Panc1 (cell line): ENCODE measurements around the gene CMTM6. TPM values are rescaled to one million over a fixed set of nuclear protein-coding genes. Genes with fewer than 3 reads are reported as not detected.

Experiments
- ATAC-seq: fragments of 200-7000 bp; cut with Tn5 transposase; 2 replicates; pipeline ENCODE4 v1.9.1; 2020; ENCODE audit warnings: mild to moderate bottlenecking, moderate library complexity
- BruUV-seq: library from RNA; stranded (reverse); fragments of 400-500 nt; replicated peaks from 2 replicates; lab custom pipeline; 2021; lab: Mats Ljungman, UMichigan
- CTCF ChIA-PET: fragments of 300-600 bp; sonication (Branson Sonifier 250); formaldehyde crosslinking; loops from one replicate; lab custom pipeline; 2022; ENCODE audit warnings: antibody characterized with exemption; lab: Charles Lee
- POLR2A ChIA-PET: fragments of 300-600 bp; sonication (Branson Sonifier 250); formaldehyde crosslinking; loops from one replicate; lab custom pipeline; 2022; ENCODE audit warnings: antibody characterized with exemption; lab: Charles Lee
- DNase-seq: peaks from one replicate; pipeline ENCODE4 v3.0.0-alpha.2; 2010; ENCODE audit warnings: low read depth, low spot score
- H3K27ac ChIP-seq: 2 replicates; pipeline ENCODE4 v1.5.1; 2011; ENCODE audit warnings: mild to moderate bottlenecking, low read length, inconsistent platforms
- H3K27me3 ChIP-seq: fragments of 200-500 bp; sonication (Bioruptor generic); 2 replicates; pipeline ENCODE4 v1.6.0; 2014; ENCODE audit warnings: low read length, inconsistent platforms; ENCODE audit not compliant: control insufficient read depth, insufficient read depth
- H3K36me3 ChIP-seq: fragments of 200-500 bp; sonication (Bioruptor generic); 2 replicates; pipeline ENCODE4 v1.5.1; 2014; ENCODE audit warnings: inconsistent platforms, mild to moderate bottlenecking, low read length, moderate library complexity; ENCODE audit not compliant: control insufficient read depth, insufficient read depth
- H3K4me1 ChIP-seq: 2 replicates; pipeline ENCODE4 v1.5.1; 2011; ENCODE audit warnings: inconsistent platforms, mild to moderate bottlenecking, low read length, moderate library complexity; ENCODE audit not compliant: control insufficient read depth, insufficient read depth
- H3K4me3 ChIP-seq, 2 experiments: 2 replicates each; pipeline ENCODE4 v1.5.1; 2011 to 2012; ENCODE audit warnings: low read depth in 2 of 2, low read length in 2 of 2, mild to moderate bottlenecking in 2 of 2, inconsistent platforms in 1 of 2, moderate library complexity in 1 of 2
- H3K9me3 ChIP-seq: fragments of 200-500 bp; sonication (Bioruptor generic); 2 replicates; pipeline ENCODE4 v1.5.1; 2014; ENCODE audit warnings: low read depth, mild to moderate bottlenecking, inconsistent platforms, low read length, moderate library complexity; ENCODE audit not compliant: control insufficient read depth, insufficient read depth
- POLR2AphosphoS5 ChIP-seq: IDR thresholded peaks from 2 replicates; pipeline ENCODE4 v1.6.1; 2012; ENCODE audit warnings: mild to moderate bottlenecking, low read depth, low read length, moderate library complexity
- SIN3A ChIP-seq: IDR thresholded peaks from 2 replicates; pipeline ENCODE4 v1.6.1; 2012; ENCODE audit warnings: low read depth, mild to moderate bottlenecking, low read length, moderate library complexity, borderline replicate concordance; ENCODE audit not compliant: insufficient read depth
- TCF7L2 ChIP-seq: IDR thresholded peaks from 2 replicates; pipeline ENCODE4 v1.6.1; 2011; ENCODE audit warnings: mild to moderate bottlenecking, low read depth, low read length, inconsistent platforms
- in situ Hi-C: cut with HindIII; loops from 2 replicates; pipeline ENCODE4 v1.10.0; 2016; ENCODE audit warnings: low sequenced_read_pairs, low pct_unique_long_range_greater_than_20kb
- intact Hi-C: fragments of 100-400 bp; cut with micrococcal nuclease; formaldehyde crosslinking; loops from one replicate; pipeline ENCODE4 v1.10.0; 2022; ENCODE audit not compliant: unreplicated experiment
- total RNA-seq: library from RNA; stranded (reverse); gene quantifications from one replicate; pipeline ENCODE4 v1.2.1, GENCODE V29; 2021; ENCODE audit not compliant: unreplicated experiment
- TF ChIP-seq, protein P1 (sequence below): fragments of 450-650 bp; IDR thresholded peaks from 2 replicates; pipeline ENCODE4 v1.5.1; 2017; ENCODE audit warnings: mild to moderate bottlenecking
- TF ChIP-seq, protein P2 (sequence below), 2 experiments: IDR thresholded peaks; 2 replicates each; pipeline ENCODE4 v1.6.1; 2011 to 2012; ENCODE audit warnings: low read depth in 2 of 2, control low read depth in 1 of 2, low read length in 1 of 2, mild to moderate bottlenecking in 1 of 2, moderate library complexity in 1 of 2; ENCODE audit not compliant: insufficient read depth in 1 of 2

The CMTM6 gene
- total RNA-seq, 1 experiment from 2014 or later, result 56.4 TPM

DNA sequence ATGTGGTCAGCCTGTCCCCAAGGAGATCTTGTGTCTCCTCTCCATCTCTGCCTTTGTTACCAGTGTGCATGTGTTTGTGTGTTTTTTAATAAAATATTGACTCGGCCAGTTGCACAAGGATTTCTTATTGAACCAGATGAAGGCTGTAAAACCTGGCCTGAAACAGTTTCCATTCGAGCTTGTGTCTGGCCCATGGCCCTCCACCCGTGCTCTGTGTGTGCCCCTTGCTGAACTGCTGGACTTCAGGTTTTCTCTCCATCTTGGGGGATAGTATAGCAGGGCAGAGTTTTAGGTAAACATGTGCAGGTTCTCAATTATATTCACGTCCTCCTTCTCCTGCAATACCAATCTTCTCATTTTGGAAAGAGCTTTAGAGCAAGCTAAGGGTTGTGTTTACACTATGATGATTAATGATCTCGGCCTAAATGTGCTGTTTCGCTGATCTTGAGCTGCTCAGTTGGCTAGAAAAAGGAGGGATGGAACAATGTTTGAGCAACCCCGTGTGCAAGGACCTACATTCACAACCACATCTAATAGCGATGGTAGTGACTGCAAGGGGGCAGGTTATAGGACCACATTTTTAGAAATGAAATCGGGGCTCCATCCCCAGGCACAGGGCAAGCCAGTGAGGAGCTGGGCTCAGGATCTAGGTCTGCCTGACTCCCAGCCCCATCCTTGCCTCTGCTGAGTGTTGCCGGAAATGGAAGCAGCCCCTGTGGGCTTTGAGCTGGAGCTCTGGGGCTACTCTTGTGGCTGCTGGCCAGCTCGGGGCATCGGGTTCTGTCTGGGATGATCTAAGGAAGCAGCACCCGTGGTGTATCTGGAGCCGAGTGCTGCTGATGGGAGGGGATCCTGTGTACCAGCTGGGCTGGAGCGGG lies 47.7 kb downstream of the CMTM6 start:
- intact Hi-C loops, result no loop called here
- DNase-seq (no peak), ATAC-seq (no peak)
- Histone ChIP-seq H3K9me3 (no peaks in the 10 kb centered on the region), H3K27ac (no peak overlapping the region), H3K27me3 (no peaks in the 10 kb centered on the region), H3K36me3 (no peaks in the 10 kb centered on the region; the same call in 1 of the 2 replicates), H3K4me1 (0 out of 2 replicates have a peak, but pooled peaks cover 1% of the 10 kb centered on the region), H3K4me3 (no peak overlapping the region)
- BruUV-seq, result no TSS peak
- ChIA-PET POLR2A (no interaction called here), CTCF (no interaction called here)
- TF ChIP-seq, protein P1, sequence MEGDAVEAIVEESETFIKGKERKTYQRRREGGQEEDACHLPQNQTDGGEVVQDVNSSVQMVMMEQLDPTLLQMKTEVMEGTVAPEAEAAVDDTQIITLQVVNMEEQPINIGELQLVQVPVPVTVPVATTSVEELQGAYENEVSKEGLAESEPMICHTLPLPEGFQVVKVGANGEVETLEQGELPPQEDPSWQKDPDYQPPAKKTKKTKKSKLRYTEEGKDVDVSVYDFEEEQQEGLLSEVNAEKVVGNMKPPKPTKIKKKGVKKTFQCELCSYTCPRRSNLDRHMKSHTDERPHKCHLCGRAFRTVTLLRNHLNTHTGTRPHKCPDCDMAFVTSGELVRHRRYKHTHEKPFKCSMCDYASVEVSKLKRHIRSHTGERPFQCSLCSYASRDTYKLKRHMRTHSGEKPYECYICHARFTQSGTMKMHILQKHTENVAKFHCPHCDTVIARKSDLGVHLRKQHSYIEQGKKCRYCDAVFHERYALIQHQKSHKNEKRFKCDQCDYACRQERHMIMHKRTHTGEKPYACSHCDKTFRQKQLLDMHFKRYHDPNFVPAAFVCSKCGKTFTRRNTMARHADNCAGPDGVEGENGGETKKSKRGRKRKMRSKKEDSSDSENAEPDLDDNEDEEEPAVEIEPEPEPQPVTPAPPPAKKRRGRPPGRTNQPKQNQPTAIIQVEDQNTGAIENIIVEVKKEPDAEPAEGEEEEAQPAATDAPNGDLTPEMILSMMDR, result no peak
- TF ChIP-seq, protein P2, sequence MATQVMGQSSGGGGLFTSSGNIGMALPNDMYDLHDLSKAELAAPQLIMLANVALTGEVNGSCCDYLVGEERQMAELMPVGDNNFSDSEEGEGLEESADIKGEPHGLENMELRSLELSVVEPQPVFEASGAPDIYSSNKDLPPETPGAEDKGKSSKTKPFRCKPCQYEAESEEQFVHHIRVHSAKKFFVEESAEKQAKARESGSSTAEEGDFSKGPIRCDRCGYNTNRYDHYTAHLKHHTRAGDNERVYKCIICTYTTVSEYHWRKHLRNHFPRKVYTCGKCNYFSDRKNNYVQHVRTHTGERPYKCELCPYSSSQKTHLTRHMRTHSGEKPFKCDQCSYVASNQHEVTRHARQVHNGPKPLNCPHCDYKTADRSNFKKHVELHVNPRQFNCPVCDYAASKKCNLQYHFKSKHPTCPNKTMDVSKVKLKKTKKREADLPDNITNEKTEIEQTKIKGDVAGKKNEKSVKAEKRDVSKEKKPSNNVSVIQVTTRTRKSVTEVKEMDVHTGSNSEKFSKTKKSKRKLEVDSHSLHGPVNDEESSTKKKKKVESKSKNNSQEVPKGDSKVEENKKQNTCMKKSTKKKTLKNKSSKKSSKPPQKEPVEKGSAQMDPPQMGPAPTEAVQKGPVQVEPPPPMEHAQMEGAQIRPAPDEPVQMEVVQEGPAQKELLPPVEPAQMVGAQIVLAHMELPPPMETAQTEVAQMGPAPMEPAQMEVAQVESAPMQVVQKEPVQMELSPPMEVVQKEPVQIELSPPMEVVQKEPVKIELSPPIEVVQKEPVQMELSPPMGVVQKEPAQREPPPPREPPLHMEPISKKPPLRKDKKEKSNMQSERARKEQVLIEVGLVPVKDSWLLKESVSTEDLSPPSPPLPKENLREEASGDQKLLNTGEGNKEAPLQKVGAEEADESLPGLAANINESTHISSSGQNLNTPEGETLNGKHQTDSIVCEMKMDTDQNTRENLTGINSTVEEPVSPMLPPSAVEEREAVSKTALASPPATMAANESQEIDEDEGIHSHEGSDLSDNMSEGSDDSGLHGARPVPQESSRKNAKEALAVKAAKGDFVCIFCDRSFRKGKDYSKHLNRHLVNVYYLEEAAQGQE (IDR thresholded peaks at IDR 0.05; ENCODE audit: insufficient read depth in 1 of 2, low read depth in 2 of 2, low read length in 1 of 2), result no peak
- no peak for TF ChIP-seq POLR2AphosphoS5
- no peak for TF ChIP-seq SIN3A
- TF ChIP-seq TCF7L2, result no peak
- in situ Hi-C loops, result no loop called here

DNA sequence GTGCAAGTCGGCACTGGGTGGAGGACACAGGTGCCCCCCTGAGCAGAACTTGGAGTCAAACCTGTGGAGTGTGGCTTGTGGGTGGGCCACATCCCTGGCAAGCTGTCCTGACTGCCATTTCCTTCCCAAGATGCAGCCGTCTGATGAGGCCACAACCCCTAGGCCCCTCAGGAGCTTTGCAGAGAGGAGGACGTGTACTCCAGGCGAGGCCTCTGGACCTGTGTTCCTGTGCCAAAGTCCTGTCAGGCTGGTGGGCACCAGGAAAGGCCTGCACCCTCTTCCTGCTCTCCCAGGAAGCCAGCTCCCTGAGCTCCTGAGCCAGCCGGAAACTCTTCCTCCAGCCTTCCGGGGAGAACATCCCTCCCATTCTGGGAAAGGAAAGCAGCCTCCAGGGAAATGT lies 48.5 kb downstream of the CMTM6 start:
- no peak for TF ChIP-seq TCF7L2
- no peak for TF ChIP-seq SIN3A
- TF ChIP-seq, protein P2 (IDR thresholded peaks at IDR 0.05; ENCODE audit: insufficient read depth in 1 of 2, low read depth in 2 of 2, low read length in 1 of 2), result no peak
- no peak for TF ChIP-seq POLR2AphosphoS5
- TF ChIP-seq, protein P1, result no peak
- no peak overlapping the region for H3K27ac ChIP-seq
- BruUV-seq, result no TSS peak
- H3K9me3 ChIP-seq, result no peaks in the 10 kb centered on the region
- ATAC-seq (no peak), DNase-seq (no peak)
- intact Hi-C loops (no loop called here), in situ Hi-C loops (no loop called here)
- H3K27me3 ChIP-seq, result no peaks in the 10 kb centered on the region
- CTCF ChIA-PET, result no interaction called here
- H3K4me3 ChIP-seq, result no peak overlapping the region
- peaks cover 2% of the 10 kb centered on the region; the same call in 1 of the 2 replicates for H3K36me3 ChIP-seq
- POLR2A ChIA-PET, result no interaction called here
- no peaks in the 10 kb centered on the region for H3K4me1 ChIP-seq
